ENCODE results near the gene WT1.

- TF ChIP-seq ZBTB33 (IDR thresholded peaks at IDR 0.05) (no peak), FOS (IDR thresholded peaks at IDR 0.05; ENCODE audit: borderline replicate concordance, extremely low read depth, insufficient read length) (no peak), EP300 (IDR thresholded peaks at IDR 0.05; ENCODE audit: borderline replicate concordance in 1 of 2, control insufficient read depth in 1 of 2, low read depth in 2 of 2, low read length in 2 of 2) (no peak), POLR2AphosphoS2 (IDR thresholded peaks at IDR 0.05; ENCODE audit: low read depth, low read length) (no peak), ZZZ3 (IDR thresholded peaks at IDR 0.05; ENCODE audit: control insufficient read depth, insufficient read length, low read depth) (no peak), CTCF (IDR thresholded peaks at IDR 0.05 in 2 of 3, conservative IDR thresholded peaks at IDR 0.05 in 1 of 3; ENCODE audit: control insufficient read depth in 2 of 3, extremely low read depth in 1 of 3, insufficient read depth in 1 of 3, low read depth in 3 of 3, low read length in 3 of 3) (no peak), CHD1 (IDR thresholded peaks at IDR 0.05; ENCODE audit: low read depth, low read length) (no peak), SUZ12 (IDR thresholded peaks at IDR 0.05; ENCODE audit: unreplicated experiment) (no peak), HCFC1 (IDR thresholded peaks at IDR 0.05; ENCODE audit: low read length) (no peak), POLR2A (IDR thresholded peaks at IDR 0.05; ENCODE audit: low read depth, low read length) (no peak), POLR2AphosphoS5 (IDR thresholded peaks at IDR 0.05; ENCODE audit: low read length) (no peak), BMI1 (IDR thresholded peaks at IDR 0.05; ENCODE audit: borderline replicate concordance) (no peak), HDAC2 (IDR thresholded peaks at IDR 0.05) (no peak), RELA (IDR thresholded peaks at IDR 0.05; ENCODE audit: borderline replicate concordance, partially characterized antibody) (no peak)
Measured at GRCh38 chr11:32446227-32446626, 10.9 kb upstream of the WT1 start.

All from GM12878 (cell line).